Hematopoietic multipotent progenitor cell treated with erythropoietin and hydrocortisone succinate and interleukin-3 and kit ligand, for 6 days (in vitro differentiated cells): ENCODE results near the gene CACNB3.

Experiments used
- DNase-seq: peaks from one replicate; pipeline ENCODE4 v3.0.0-alpha.2; 2015

Gene CACNB3

DNA sequence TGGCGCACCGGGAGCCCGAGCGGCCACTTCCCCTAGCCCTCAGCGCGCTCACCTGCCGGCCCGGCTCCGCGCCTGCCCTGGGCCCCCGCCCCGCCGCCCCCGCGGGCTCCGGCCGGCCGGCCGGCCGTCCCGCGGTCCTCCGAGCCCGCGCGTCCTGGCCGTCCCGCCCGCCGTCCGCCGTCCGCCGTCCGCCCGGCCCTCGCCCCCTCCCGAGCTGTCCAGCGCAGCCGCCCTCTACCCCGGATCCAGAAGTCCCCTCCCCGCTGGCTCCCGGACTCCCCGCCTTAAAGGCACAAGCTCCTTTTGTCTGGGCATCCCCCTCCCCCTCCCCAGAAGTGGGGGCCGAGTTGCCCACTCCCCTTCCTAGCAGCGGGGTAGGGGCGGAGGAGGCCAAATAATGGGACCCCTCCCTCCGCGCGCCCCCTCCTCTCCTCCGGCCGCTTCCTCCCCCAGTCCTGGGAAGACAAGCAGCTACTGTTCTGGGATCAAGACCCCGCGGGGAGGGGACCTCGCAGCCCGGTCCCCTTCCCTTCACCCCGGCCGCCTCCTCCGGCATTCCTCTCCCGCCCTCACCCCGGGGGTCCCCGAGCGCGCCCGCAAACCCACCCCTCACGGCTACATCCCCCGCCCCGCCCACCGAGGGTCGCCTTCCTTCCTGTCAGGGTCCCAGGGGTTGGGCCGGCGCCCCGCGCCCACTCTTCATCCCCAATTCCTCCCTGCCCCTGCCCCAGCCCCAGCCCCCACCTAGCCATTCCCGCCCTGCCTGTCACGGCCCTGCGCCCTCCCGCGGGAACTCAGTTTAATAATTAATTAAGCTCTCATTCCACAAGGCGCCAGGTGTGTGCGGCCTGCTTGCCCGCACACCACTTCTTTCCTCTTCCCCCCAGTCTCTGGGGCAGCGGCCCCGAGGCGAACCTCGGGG, 29.2 kb upstream of the CACNB3 start, which contains the start of gene ADCY6:
ADCY6 (minus strand) TSS at position 236 of the 922 bp plus-strand sequence. CDS start 5,655 bp downstream, outside the sequence.
- DNase-seq: peak; percentile 37

DNA sequence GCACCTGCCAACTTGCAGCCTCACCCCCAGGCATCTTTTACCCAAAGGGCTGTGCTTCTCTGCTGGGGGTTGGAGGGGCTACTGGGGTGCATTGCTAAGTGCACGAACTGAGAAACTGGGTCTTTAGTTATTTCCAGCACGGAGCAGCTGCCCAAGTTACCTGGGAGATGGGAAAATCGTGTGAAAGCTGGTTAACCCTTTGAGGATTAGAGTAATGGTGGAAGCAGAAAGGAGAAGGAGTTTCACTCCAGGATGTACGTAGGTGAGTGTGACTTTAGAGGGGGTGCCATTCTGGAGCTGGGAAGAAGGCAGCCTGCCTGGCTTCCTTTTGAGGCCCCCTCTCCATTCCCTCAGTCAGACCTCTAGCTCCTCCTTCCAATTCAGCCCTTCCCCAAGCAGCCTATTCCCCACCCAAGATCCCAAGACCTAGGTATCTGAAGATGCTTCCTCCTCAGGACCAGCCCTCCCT, 28.4 kb upstream of the CACNB3 start:
- no peak for DNase-seq

DNA sequence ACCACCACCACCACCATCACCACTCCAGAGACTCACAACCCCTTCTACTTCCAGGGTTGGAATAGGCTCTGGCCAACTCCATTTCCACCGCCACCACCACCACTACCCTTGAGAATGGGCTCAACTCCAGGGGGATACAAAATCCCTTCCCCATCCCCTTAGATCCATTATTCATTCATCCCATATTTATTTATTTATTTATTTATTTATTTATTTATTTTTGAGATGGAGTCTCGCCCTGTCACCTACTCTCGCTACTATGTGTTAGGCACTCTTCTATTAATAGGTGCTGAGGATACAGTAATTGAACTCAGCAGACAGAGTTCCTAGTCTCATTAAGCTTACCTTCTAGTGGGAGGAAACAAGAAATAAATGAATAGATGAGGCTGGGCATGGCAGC, 24.6 kb upstream of the CACNB3 start:
- no peak for DNase-seq

DNA sequence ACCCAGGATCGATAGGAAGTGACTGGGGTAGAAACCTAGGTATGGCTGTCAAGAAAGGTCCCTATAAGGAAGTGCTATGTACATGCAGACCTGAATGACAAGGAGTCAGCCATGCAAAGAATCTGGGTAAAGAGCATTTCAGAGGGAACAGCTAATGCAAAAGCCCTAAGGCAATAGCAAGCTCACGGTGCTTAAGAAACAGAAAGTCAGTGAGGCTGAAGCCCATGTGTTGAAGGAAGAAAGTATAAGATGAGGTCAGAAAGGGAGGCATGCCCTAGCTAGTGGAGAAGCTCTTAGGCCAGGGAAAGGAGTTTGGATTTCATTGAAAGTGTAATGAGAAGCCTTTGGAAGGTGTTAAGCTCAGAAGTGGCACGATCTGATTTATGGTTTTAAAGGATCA, 23.4 kb upstream of the CACNB3 start:
- DNase-seq: no peak

DNA sequence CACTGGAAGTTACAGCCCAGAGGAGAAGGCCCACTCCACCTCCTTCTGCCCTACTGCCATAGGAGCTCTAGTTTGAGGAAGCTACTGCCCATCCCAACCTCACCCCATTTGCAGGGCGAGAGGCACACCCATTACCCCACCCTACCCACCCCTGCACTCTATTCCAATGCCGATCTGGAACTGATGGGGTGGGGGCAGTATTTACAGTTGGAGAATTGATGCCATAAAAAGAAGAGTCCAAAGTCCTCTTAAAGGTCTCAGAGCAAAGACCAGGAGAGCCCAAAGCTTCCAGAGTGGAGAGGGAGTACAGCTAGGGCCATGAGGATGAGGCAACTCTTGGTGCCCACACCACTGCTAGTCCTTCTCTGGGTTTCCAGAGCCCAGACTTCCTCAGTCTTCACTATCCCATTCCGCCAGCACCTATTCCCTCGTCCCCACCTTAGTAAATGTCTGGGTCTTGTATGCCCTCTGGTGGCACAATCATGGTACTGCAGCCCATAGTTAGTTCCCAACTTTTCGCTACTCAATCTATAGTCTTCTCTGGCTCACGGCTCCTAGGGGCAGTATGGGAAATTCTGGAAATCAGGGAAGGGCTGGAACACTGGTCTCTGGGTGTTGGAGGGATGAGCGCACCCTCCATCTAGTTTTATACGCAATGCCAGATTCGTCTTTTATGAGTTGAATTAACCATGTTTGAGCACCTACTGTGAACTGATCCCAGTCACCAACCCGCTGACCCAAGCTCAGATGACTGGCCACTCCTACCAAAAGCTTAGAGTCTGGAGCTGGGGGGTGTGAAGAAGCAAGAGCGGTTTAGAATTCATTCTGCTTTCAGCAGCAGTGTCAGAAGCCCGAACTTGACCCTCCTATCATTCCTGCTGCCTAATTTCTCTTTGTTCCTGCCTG, 22.5 kb upstream of the CACNB3 start:
- peak; percentile 81 for DNase-seq

DNA sequence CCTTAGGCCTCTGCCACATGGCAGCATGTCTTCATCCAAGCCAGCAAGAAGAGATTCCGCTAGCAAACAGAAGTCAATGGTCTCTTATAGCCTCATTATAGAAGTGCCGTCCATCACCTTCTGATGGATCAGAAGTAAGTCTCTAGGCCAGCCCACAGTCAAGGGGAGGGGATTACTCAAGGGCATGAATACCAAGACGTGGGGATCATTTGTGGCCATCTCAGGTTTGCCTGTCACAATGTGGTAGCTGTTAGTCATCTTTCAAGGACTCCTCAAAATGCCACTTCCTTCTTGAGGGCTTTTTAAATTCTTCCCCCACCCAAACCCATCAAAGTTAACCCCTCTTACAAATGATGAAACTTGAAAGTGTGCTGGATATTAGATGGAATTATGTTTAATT, 21.3 kb upstream of the CACNB3 start:
- peak; percentile 40 for DNase-seq

DNA sequence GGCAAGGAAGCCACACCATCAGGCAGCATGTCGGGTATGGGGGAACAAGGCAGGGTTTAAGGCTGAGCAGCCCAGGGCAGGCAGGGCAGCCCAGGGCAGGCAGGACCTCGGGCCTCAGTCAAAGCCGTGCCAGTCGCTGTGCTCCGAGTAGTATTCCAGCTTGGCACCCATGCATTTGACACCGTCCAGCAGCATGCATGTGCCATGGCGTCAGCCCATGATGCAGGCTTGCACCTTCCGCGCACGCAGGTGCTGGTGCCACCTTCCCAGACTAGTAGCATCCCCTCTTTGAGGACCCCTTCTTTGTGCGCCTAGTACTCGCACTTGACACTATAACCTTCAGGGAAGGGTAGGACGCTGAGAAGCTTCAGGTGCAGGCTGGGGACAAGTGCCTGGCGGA, 17.8 kb upstream of the CACNB3 start:
- no peak for DNase-seq

DNA sequence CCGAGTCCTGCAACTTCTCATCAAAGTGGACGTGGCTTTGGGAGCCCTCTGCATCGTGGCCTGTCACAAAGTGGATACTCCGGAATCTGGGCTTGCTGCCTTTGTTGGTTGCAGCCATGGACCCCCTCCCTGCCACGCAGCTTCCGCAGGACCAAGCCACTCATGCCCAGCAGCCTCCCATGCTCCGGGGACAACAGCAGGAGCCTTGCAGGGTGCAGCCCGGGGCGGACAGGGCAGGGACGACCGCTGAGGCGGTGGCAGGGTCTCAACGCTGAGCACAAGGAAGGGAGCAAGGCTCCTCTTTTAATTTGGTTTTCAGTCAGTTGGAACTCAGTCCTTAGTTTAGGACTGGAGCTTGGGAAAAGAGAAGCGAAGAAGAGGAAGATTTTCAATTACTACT, 17.3 kb upstream of the CACNB3 start:
- no peak for DNase-seq

DNA sequence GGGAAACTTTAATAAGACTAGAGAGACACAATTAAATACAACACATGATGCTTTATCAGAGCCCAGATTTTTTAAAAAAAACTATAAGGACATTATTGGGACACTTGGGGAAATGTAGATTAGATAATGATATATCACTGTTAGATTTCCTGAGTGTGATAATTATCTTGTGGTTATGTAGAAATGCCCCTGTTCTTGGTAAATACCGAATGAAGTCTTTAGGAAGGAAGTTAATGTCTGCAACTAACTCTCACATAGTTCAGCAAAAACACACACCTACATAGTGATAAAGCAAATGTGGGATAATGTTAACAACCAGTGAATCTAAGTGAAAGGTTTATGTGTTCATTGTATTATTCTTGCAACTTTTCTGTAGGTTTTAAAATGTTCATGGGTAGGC, 14.6 kb upstream of the CACNB3 start:
- peak; percentile 36 for DNase-seq

DNA sequence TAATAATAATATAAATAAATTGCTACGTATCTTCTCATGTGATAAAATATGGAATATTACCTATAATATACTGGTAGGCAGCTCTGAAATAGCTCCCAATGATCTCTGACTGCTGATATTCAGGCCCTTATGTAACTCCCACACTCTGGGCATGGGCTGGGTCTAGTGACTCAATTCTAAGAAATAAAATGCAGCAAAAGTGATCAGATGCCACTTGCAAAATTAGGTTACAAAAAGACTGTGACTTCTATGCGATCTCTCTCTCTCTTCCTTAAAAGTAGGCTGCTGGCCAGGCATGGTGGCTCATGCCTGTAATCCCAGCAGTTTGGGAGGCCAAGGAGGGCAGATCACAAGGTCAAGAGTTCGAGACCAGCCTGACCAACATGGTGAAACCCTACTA, 10.3 kb upstream of the CACNB3 start:
- DNase-seq: peak; percentile 1

DNA sequence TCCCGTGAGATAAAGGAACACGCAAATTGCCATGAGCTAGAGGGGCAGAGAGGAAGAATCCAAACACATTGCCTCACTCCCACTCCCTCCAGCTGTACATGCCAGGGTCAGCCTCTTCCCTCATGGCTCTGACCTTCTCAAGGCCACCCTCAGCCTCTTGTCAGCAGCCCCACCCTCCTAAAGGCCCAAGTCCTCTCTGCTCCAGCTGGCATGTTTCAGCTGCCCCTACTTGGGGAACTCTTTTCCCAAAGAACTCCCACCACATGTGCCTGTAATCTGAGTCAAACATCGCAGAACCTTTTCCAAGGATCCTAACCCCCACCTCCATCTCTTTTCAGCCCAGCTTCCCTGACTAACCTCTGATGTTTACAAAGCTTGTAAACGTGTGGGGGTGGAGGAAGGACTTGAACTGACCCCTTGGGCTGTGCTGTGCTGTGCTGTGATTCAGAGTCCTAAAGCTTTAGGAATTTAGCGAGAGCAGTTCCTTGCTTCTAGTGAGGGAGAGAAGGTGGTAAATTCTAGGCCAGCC, 7.3 kb upstream of the CACNB3 start:
- peak; percentile 0 for DNase-seq

DNA sequence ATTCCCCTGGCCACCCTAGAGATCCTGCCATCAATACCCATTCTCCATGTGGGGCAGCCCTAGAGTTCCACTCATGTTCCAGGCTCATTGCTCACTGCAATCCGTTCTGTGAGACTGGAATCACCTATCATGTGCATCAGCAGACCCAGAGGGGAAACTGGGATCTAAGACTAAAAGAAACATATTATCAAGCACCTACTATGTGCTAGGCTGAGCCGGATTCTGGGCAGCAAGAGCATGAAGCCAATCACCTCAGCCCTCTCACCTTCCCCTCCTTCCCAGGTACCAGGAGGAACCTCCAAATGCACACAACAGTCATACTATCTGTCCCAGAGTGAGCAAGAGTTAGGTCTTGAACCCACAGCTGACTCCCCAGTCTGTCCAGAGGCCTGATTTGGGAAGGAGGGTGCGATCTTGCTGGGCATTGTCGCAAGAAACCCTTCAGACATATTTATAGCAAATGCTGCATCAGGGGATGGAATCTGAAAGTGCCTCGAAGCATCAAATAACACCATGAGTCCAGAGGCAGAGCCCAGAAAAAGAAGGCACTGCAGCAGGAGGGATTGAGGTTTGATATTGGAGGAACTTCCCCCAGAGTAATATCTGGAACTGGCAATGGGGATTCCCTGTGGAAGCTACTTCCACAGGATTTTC, 6.7 kb upstream of the CACNB3 start:
- no peak for DNase-seq

DNA sequence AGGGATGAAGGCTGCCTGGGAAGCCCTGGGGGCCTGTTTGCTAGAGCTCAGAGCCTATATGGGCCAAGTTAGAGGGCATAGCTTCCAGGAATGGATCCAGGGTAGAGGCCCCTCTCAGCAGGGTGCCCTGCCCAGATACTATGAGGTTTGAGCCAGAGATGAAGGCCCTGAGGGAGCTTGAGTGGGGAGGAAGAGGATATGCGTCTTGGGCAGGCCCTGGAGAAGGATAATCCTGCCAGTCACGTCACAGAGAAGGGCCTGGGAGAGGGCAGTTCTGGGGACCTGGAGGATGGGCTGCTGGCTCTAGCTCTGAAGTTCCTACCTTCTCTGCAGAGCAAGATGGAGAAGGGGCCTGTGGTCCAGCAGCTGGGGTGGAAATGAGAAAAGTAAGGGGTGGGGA, 5.9 kb upstream of the CACNB3 start:
- DNase-seq: peak; percentile 0

DNA sequence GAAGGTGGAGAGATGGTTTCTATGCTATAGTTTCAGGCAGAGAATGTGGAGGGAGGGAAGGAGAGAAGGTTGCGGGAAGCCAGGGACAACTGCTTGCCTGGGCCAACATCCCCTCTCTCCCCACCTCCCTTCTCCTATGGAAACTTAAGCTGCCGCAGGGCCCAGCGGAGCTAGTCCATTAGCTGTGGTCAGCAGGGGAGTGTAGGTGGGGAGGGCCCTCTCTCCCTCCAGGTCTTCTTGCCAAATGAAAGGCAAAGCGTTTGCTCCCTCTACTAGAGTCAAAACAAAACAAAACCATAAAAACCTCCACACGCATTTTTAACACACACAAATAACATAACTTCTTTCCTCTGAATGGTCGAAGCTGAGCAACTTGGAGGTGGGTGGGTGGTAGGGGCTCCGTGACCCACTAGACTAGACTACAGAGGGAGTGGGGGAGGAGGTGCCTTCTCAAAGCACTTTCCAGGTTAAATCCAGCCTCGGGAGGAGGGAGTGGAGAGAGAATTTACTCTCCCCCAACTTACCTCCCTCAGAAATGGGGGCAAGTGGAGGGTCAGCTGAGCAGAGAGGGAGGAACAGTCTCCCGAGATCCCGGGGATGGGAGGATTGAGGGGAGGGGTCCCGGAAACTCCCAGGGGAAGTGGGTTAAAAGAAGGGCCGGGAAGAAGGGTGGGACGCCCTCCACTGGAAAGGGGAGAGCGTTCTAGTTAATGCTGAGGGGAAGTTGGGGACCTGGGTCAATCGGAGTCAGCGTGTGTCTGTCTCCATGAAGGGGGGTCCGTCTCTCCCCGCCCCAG, 4.6 kb upstream of the CACNB3 start:
- DNase-seq: peak; percentile 25

DNA sequence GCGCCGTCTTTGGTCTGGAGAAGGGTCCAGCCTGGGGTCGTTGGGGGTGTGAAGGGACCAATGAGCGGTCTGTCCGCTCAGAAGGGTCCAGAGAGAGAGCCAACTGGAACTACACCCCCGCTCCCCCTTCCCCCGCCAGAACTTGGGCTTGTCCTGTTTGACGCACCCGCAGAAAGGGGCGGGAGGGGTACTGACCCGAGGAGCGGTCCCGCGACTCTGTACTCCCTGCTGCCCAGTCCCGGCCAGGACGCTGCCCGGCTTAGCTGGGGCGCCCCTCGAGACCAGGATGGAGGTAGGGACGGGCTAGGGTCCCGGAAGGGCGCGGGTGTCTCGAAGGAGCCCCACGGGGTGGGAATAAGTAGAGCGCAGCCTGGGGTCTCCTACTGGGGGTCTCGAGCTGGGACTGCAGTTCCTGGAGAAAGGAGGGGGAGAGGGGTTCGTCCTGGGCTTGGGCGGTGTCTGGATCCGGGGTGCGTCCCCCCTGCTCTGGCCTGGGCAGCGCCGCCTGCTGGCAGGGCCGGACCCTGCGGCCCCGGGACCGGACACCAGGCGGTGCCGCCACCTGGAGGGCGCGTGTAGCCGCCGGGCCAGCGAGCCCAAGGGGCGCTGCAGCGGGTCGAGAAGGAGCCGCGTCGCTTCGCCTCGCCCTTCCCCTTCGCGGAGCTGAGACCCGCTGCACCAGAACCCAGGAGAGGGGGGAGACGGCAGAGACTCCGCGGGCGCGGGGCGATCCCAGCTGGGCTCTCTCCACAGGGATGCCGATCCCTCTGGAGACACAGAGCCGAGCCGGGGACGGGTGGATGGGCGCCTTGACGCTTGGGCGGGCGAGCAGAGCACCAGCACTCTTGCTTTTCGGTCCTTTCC, 3.8 kb upstream of the CACNB3 start:
- peak; percentile 86 for DNase-seq

DNA sequence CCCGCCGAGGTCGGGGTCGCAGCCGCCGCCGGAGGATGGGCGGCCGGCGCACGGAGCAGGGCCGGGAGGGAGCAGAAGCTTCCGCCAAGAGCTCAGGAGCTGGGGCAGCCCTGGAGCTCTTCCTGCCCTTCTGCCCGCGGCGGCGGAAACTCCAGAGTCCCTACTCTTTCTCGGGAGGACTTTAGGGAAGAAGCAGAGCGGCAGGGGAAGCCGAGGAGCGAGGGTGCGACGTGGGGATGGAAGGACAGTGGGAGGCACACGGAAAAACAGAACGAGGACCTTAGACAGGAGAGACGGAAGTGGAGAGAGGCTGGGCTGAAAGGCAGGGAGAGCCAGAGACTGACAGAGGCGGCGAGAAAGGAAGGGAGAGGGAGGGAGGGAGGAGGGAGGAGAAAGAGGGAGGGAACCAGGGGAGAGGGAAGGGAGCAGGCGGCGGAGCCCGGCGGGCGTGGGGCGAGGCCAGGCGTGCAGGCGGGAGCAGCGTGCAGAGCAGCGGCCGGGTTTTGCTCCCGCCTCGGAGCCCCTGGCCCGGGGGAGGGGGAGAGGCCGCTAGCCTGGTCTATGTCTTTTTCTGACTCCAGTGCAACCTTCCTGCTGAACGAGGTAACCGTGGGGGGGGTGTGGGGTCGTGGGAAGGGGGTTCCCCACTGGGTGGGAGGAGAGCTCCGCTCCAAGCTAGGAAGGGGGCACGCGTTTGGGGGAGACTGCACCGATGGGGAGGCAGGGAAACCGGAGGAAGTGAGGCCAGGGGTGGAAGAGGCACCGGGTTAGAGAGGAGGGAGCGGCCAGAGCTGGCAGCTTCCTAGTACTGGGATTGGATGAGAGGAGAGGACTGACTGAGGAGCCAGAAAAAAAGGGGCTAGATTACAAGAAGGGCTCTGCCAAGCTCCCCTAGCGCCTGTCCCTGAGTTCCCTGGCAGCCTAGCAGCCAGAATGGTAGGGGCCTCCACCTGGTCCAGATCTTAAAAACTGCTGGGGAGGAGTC, 2.9 kb upstream of the CACNB3 start:
- DNase-seq: peak; percentile 89

DNA sequence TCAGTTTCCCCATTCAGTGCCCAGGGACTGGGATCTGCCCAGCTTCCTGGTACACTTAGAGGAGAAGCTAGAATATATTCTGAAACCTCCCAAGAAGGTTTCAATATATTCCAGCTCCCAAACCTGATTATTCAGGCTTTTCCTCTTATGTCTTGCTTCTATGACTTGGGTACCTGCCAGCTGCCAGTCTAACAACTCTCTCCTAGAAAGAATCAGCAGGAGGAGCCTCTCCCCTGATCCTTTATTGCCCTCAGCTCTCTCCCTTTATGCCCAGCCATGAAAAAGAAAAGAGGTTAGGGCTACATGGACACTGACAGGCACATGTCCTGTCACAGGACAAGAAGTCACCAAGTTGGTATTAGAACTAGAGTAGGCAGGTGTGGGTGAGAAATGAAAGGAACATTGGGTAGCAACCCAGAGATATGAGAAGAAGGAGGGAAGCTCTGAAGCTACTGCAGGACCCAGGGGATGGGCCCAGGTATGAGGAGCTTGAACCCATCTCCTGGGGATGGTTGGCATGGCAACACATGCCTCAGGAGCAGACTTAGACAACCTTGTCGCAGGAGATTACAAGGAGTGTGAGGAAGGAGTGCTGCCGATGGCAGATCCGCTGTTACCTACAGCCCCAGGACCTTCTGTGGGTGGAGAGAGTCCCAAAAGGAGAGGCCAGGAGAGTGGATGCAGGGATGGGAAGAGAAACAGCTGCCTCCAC, 2.0 kb upstream of the CACNB3 start:
- peak; percentile 38 for DNase-seq

DNA sequence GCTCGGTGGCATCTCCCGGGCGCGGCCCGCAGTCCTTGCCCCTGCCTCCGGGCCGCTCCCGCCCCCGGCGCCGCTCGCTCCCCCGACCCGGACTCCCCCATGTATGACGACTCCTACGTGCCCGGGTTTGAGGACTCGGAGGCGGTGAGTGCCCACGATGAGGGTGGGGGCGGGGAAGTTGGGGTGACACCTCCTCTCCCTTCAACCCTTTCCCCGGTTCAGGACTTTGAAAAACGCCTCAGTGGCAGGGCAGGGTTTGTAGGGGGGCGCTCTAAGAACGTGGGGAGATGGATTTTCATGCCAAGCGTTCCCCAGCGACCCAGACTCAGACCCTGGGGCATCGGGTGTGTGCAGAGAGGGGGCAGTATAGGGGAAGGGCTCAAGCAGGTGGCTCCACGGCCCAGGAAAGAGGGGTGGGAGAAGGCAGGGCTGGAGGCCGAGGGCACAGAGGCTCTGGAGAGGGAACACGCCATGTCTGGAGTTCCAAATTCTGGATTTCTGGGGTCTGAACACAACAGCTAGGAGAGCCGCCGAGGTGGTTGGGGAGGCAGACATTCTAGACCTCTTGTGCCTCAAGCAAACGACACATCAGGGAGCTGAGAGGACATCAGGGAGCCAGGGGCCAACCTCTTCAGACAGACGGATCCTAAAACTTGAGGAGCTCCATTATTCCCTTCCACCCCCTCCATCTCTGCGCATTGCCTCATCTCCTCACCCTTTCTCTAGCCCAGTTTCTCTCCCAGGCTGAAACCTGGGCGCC, 715 bp downstream of the CACNB3 start:
- peak; percentile 61 for DNase-seq
